HepG2 (cell line): Measurements from ENCODE around the gene JPH3. TPM values are rescaled to one million over a fixed set of nuclear protein-coding genes. Genes with fewer than 3 reads are reported as not detected.
A peak's percentile ranks its signal among the peaks of the same experiment; 100 is the strongest.

ENCODE experiments used
- ATAC-seq: fragments of 200-7000 bp; cut with Tn5 transposase; 3 replicates; pipeline ENCODE4 v1.9.1; 2020; ENCODE audit warnings: mild to moderate bottlenecking, moderate library complexity
- BruUV-seq: library from RNA; stranded (reverse); fragments of 400-500 nt; replicated peaks from 2 replicates; lab custom pipeline; 2021; lab: Mats Ljungman, UMichigan
- CTCF ChIA-PET: fragments of 300-600 bp; formaldehyde crosslinking; extraction: SDS; loops from one replicate; lab custom pipeline; 2021; ENCODE audit warnings: low total read pairs, inconsistent platforms, low intra/inter-chr PET ratio; lab: Yijun Ruan, JAX
- POLR2A ChIA-PET: fragments of 350-600 bp; sonication (Branson Sonifier 250); formaldehyde crosslinking; loops from one replicate; lab custom pipeline; 2020; ENCODE audit warnings: antibody characterized with exemption, inconsistent platforms; lab: Yijun Ruan, JAX
- DNase-seq: peaks from one replicate; pipeline ENCODE4 v3.0.0-alpha.2; 2015; ENCODE audit warnings: low spot score
- FAIRE-seq: peaks from 3 replicates; lab custom pipeline; 2011; peaks lifted over from hg19 to GRCh38; lab: Jason Lieb, UNC
- H2AFZ ChIP-seq: one replicate; pipeline ENCODE4 v1.6.1; 2011; ENCODE audit warnings: low read length, inconsistent platforms
- H3K27ac ChIP-seq: fragments of 300-600 bp; 3 replicates; pipeline ENCODE4 v1.8.0; 2011; ENCODE audit warnings: mixed run types, mild to moderate bottlenecking, mixed read lengths, low read length, inconsistent platforms; ENCODE audit not compliant: insufficient read depth; ENCODE audit errors: extremely low read length
- H3K27me3 ChIP-seq, 2 experiments: fragments of 200-600 bp in 1 of 2; 2 replicates in 1 of 2; 3 replicates in 1 of 2; pipeline versions ENCODE4 v1.6.0 to v1.8.0; 2011; ENCODE audit warnings: low read length in 2 of 2, mild to moderate bottlenecking in 2 of 2, moderate library complexity in 2 of 2, inconsistent platforms in 1 of 2; ENCODE audit not compliant: insufficient read depth in 2 of 2, control insufficient read depth in 1 of 2
- H3K36me3 ChIP-seq, 2 experiments: fragments of 200-600 bp in 1 of 2; replicated peaks in 1 of 2; 2 replicates in 1 of 2; 3 replicates in 1 of 2; pipeline versions ENCODE4 v1.5.1 to v1.8.0; 2011; ENCODE audit warnings: low read length in 2 of 2, inconsistent platforms in 1 of 2; ENCODE audit not compliant: insufficient read depth in 2 of 2, control insufficient read depth in 1 of 2
- H3K4me1 ChIP-seq: 2 replicates; pipeline ENCODE4 v1.5.1; 2012; ENCODE audit warnings: low read length, inconsistent platforms; ENCODE audit not compliant: insufficient read depth
- H3K4me2 ChIP-seq: 2 replicates; pipeline ENCODE4 v1.6.0; 2011; ENCODE audit warnings: low read depth, low read length, inconsistent platforms
- H3K4me3 ChIP-seq, 3 experiments: fragments of 200-600 bp in 1 of 3; sonication (generic), shearing (Covaris generic) in 1 of 3; replicated peaks in 1 of 3; 2 replicates each; pipeline ENCODE4 v1.5.1; 2011 to 2016; ENCODE audit warnings: low read length in 3 of 3, inconsistent platforms in 2 of 3, low read depth in 2 of 3, mild to moderate bottlenecking in 2 of 3, control low read depth in 1 of 3, mixed read lengths in 1 of 3; ENCODE audit not compliant: insufficient read depth in 1 of 3
- H3K79me2 ChIP-seq: one replicate; pipeline ENCODE4 v1.6.1; 2011; ENCODE audit warnings: low read length, inconsistent platforms; ENCODE audit not compliant: insufficient read depth
- H3K9ac ChIP-seq: 2 replicates; pipeline ENCODE4 v1.6.0; 2011; ENCODE audit warnings: mild to moderate bottlenecking, low read depth, low read length, inconsistent platforms; ENCODE audit not compliant: insufficient read depth
- H3K9me3 ChIP-seq: 2 replicates; pipeline ENCODE4 v1.5.1; 2012; ENCODE audit warnings: mild to moderate bottlenecking, low read length
- H4K20me1 ChIP-seq: 2 replicates; pipeline ENCODE4 v1.6.0; 2011; ENCODE audit warnings: inconsistent platforms, mild to moderate bottlenecking, low read length, moderate library complexity; ENCODE audit not compliant: insufficient read depth
- ELF3 ChIP-seq: IDR thresholded peaks from 2 replicates; pipeline ENCODE4 v1.6.1; 2016; ENCODE audit warnings: missing genetic modification reagents, missing compliant biosample characterization
- FOXO4 ChIP-seq: sonication (generic); formaldehyde crosslinking; conservative IDR thresholded peaks from 2 replicates; pipeline ENCODE4 v1.8.1; 2023; ENCODE audit warnings: missing genetic modification reagents
- GFI1 ChIP-seq: sonication (generic); formaldehyde crosslinking; IDR thresholded peaks from 2 replicates; pipeline ENCODE4 v1.5.0; 2020; ENCODE audit warnings: missing genetic modification reagents, mild to moderate bottlenecking, borderline replicate concordance
- MED1 ChIP-seq: sonication (generic); formaldehyde crosslinking; IDR thresholded peaks from 2 replicates; pipeline ENCODE4 v1.4.0; 2020; ENCODE audit warnings: missing genetic modification reagents
- ZNF737 ChIP-seq: sonication (generic); formaldehyde crosslinking; IDR thresholded peaks from 2 replicates; pipeline ENCODE4 v1.5.0; 2020; ENCODE audit warnings: missing genetic modification reagents, mild to moderate bottlenecking, borderline replicate concordance
- WGBS: methylation state at CpG from one replicate; pipeline ENCODE4 v1.1.6; 2017; ENCODE audit warnings: low lambda C conversion rate; 5-methylcytosine and 5-hydroxymethylcytosine counted together
- in situ Hi-C: cut with HindIII; loops from 2 replicates; pipeline ENCODE4 v1.10.0; 2017; ENCODE audit warnings: low pct_unique_long_range_greater_than_20kb; ENCODE audit not compliant: extremely low pct_ligation_motif_present
- intact Hi-C: fragments of 100-400 bp; cut with micrococcal nuclease; formaldehyde crosslinking; loops from one replicate; pipeline ENCODE4 v1.10.0; 2022; ENCODE audit not compliant: unreplicated experiment
- polyA plus RNA-seq, 8 experiments: library from polyadenylated mRNA; depleted of rRNA in 3 of 8; stranded (reverse) in 7 of 8; unstranded in 1 of 8; fragments of >200 nt; fragmentation: Illumina TruSeq in 4 of 8; extraction: Trizol in 4 of 8; gene quantifications; 2 replicates each; pipeline versions ENCODE4 v1.2.1 to v1.2.3, GENCODE V29; 2011 to 2016; ENCODE audit warnings: low read depth in 4 of 8, missing spikeins in 1 of 8, mixed read lengths in 1 of 8; ENCODE audit not compliant: insufficient read depth in 1 of 8
- total RNA-seq, 5 experiments: library from RNA; depleted of rRNA; stranded (reverse); fragments of >200 nt; fragmentation: Illumina TruSeq; extraction: Trizol; gene quantifications; 2 replicates each; pipeline ENCODE4 v1.2.3, GENCODE V29; 2016; ENCODE audit warnings: low read depth in 1 of 5
- TF ChIP-seq, protein P1 (sequence below): fragments of 450-650 bp; IDR thresholded peaks from 2 replicates; pipeline ENCODE4 v1.6.1; 2016

The JPH3 gene
- total and polyA plus RNA-seq, 2 of the 13 experiments (the other 11 are each of a cell fraction or from before 2014, with no cell fraction given) = not detected

DNA sequence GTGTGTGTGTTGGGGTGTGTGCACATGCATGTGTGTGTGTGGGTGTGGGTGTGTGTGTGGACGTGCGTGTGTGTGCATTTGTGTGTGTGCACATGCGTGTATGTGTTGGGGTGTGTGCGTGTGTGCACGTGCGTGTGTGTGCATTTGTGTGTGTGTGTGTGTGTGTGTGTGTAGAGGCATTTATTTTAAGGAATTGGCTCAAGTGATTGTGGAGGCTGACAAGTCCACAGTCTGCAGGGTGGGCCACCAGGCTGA, 37.9 kb upstream of the JPH3 start:
- FAIRE-seq (no peak), ATAC-seq (no peak)
- Histone ChIP-seq H3K9me3 (no peaks in the 10 kb centered on the region), H3K4me1 (no peaks in the 10 kb centered on the region), H3K9ac (no peak overlapping the region), H4K20me1 (no peaks in the 10 kb centered on the region)
- intact Hi-C loops = no loop called here
- BruUV-seq = no TSS peak
- TF ChIP-seq ZNF737 (CRISPR knock-in tag) = no peak
- TF ChIP-seq, protein P1, sequence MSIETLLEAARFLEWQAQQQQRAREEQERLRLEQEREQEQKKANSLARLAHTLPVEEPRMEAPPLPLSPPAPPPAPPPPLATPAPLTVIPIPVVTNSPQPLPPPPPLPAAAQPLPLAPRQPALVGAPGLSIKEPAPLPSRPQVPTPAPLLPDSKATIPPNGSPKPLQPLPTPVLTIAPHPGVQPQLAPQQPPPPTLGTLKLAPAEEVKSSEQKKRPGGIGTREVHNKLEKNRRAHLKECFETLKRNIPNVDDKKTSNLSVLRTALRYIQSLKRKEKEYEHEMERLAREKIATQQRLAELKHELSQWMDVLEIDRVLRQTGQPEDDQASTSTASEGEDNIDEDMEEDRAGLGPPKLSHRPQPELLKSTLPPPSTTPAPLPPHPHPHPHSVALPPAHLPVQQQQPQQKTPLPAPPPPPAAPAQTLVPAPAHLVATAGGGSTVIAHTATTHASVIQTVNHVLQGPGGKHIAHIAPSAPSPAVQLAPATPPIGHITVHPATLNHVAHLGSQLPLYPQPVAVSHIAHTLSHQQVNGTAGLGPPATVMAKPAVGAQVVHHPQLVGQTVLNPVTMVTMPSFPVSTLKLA = peak; percentile 81
- TF ChIP-seq, all 625 proteins: peak for 1
- Histone ChIP-seq H3K27me3 (peaks cover 0 to 10% of the 10 kb centered on the region in 2 experiments; a peak in 1 of 5 replicates), H3K79me2 (no peaks in the 10 kb centered on the region), H2AFZ (no peak overlapping the region), H3K36me3 (no peaks in the 10 kb centered on the region), H3K27ac (no peak overlapping the region), H3K4me2 (no peak overlapping the region), H3K4me3 (no peak overlapping the region)
- 74% methylated on average over 6 of the region's 6 CpGs for WGBS
- in situ Hi-C loops = no loop called here
- ChIA-PET POLR2A (no interaction called here), CTCF (no interaction called here)
- no peak for DNase-seq

DNA sequence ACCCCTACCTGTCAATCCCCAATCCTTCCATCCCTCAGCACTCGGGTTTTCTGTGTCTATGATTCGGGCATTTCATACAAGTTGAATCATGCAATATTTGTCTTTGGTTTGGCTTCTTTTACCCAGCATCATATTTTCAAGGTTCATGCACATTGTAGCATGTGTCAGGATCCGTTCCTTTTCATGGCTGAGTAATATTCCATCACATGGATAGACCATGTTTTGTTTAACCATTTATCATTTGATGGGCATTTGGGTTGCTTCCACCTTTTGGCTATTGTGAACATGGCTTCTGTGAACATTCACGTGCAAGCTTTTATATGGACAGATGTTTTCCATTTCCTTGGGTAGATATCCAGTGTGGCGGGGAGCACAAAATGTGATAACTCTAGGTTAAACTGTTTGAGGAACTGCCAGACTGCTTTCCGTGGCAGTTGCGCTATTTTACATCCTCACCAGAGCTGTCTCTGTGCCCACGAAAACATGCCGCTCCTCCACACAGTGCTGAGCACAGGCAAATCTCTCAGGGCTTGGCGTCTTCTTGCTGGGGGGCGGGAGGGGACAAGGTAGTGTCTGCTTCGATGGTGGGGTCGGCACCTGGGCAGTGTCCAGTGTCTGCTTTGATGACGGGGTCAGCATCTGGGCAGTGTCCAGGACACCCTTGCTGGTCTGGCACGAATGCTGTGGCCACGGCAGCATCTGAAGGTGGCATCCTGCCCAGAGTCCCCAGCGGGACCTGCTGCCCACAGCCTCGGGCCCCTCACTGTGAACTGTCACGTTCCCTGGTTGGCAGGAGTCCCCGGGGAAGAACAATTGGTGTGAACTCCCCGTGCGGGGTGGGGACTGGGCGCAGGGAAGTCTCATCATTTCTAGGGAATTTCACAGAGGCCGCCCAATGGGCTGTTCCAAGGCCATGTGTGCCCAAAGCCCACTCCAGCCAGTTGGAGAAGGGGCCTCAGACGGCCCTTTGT, 32.4 kb upstream of the JPH3 start:
- in situ Hi-C loops = no loop called here
- Histone ChIP-seq H3K4me3 (no peak overlapping the region), H3K27me3 (peaks cover 3 to 38% of the 10 kb centered on the region in 2 experiments; a peak in 3 of 5 replicates), H3K4me1 (peaks cover 19% of the 10 kb centered on the region), H4K20me1 (no peaks in the 10 kb centered on the region), H3K27ac (no peak overlapping the region), H3K4me2 (no peak overlapping the region), H3K9ac (no peak overlapping the region), H3K9me3 (no peaks in the 10 kb centered on the region), H3K36me3 (no peaks in the 10 kb centered on the region), H2AFZ (no peak overlapping the region), H3K79me2 (no peaks in the 10 kb centered on the region)
- ATAC-seq (no peak), FAIRE-seq (no peak), DNase-seq (no peak)
- WGBS = 68% methylated on average over 22 of the region's 25 CpGs
- ChIA-PET POLR2A (interaction anchor here (1.0 to 1.4 kb wide), 3 partner anchors 41 to 108 kb away, joined by 3 to 4 read pairs (median 3); no protein-coding TSS in a partner anchor), CTCF (interaction anchor here (1.5 kb wide), 1 partner anchor 109 kb away, joined by 15 read pairs; no protein-coding TSS in a partner anchor)
- intact Hi-C loops = no loop called here
- BruUV-seq = no TSS peak
- no peak for TF ChIP-seq MED1
- 0 out of 2 replicates have a peak, but pooled peaks have one; percentile 13 for TF ChIP-seq FOXO4 (CRISPR knock-in tag)
- no peak for TF ChIP-seq GFI1
- TF ChIP-seq ELF3 (CRISPR knock-in tag) = no peak
